ENCODE measurements around the gene ZNF214. TPM values are rescaled to one million over a fixed set of nuclear protein-coding genes. Genes with fewer than 3 reads are reported as not detected.
"Not testable (repeated sequence)": the region's sequence is repeated elsewhere in the genome, so short reads cannot be mapped to it uniquely, and the experiment has no call there.

Gene ZNF214
- total RNA-seq, 4 donors from 2014 or later, result 1.4 to 2.0 (median 1.9) TPM; not detected in 1

DNA sequence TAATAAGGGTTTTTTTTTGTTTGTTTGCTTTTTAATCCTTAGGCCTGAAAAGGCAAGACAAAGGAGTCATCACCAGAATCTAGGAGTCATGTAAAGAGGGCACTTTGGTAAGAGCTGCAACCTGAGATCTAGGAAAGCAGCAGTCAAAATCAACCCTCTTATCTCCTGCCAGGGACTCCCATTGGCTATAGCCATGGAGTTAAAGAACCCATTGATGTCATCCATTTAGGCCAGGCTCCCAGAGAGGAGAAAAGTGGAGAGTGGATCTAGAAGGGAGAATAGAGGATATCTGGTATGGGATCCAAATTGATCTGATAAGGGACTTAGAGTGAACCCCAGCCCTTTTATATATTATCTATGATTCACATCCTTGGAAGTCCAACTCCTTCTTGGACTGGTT is 58.0 kb downstream of the ZNF214 start:
- TF ChIP-seq, protein P1, sequence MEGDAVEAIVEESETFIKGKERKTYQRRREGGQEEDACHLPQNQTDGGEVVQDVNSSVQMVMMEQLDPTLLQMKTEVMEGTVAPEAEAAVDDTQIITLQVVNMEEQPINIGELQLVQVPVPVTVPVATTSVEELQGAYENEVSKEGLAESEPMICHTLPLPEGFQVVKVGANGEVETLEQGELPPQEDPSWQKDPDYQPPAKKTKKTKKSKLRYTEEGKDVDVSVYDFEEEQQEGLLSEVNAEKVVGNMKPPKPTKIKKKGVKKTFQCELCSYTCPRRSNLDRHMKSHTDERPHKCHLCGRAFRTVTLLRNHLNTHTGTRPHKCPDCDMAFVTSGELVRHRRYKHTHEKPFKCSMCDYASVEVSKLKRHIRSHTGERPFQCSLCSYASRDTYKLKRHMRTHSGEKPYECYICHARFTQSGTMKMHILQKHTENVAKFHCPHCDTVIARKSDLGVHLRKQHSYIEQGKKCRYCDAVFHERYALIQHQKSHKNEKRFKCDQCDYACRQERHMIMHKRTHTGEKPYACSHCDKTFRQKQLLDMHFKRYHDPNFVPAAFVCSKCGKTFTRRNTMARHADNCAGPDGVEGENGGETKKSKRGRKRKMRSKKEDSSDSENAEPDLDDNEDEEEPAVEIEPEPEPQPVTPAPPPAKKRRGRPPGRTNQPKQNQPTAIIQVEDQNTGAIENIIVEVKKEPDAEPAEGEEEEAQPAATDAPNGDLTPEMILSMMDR (IDR thresholded peaks at IDR 0.05), result no peak
- ATAC-seq (ENCODE audit: low FRiP score) (no peak), DNase-seq (ENCODE audit: low spot score) (no peak)

DNA sequence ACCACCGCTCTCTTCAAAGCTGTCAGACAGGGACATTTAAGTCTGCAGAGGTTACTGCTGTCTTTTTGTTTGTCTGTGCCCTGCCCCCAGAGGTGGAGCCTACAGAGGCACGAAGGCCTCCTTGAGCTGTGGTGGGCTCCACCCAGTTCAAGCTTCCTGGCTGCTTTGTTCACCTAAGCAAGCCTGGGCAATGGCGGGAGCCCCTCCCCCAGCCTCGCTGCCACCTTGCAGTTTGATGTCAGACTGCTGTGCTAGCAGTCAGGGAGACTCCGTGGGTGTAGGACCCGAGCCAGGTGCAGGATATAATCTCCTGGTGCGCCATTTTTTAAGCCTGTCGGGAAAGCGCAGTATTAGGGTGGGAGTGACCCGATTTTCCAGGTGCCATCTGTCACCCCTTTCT is 65.9 kb downstream of the ZNF214 start:
- ATAC-seq (ENCODE audit: low FRiP score); DNase-seq (ENCODE audit: low spot score): not testable (repeated sequence)

Other genes starting within 250 kb of the ZNF214 start
- not detected for gene OR2AG2, start 248.4 kb downstream of the ZNF214 start, total RNA-seq
- not detected for gene OR2AG1, start 237.3 kb downstream of the ZNF214 start, total RNA-seq
- under 1 TPM in 3 of 4 donors, not detected in 1; 0.13 to 0.47 (median 0.24) TPM for gene OR6A2, start 220.7 kb downstream of the ZNF214 start, total RNA-seq
- gene OR10A5, start 174.7 kb downstream of the ZNF214 start, total RNA-seq, result not detected
- gene OR10A2, start 157.3 kb downstream of the ZNF214 start, total RNA-seq, result not detected
- not detected for gene OR10A4, start 143.7 kb downstream of the ZNF214 start, total RNA-seq
- gene OR2D2, start 127.8 kb downstream of the ZNF214 start, total RNA-seq, result 1 to 10 TPM in 1 of 4 donors, not detected in 3; 1.1 TPM
- not detected for gene OR2D3, start 99.3 kb downstream of the ZNF214 start, total RNA-seq
- 1 to 10 TPM in 3 of 4 donors, under 1 TPM in 1; 0.36 to 2.9 (median 1.7) TPM for gene ZNF215, start 93.9 kb downstream of the ZNF214 start, total RNA-seq
- not detected for gene NLRP14, start 133 bp upstream of the ZNF214 start, total RNA-seq
- gene RBMXL2, start 68.7 kb upstream of the ZNF214 start, total RNA-seq, result not detected
- under 1 TPM in 2 of 4 donors, not detected in 2; 0.13 to 0.46 TPM for gene SYT9, start 231.6 kb upstream of the ZNF214 start, total RNA-seq

Measured in omental fat pad (tissue), 4 donors.